PC-9 (cell line): Measurements from ENCODE around the gene RAB1B. TPM values are rescaled to one million over a fixed set of nuclear protein-coding genes. Genes with fewer than 3 reads are reported as not detected.

Experiments
- BruUV-seq: library from RNA; stranded (reverse); fragments of 400-500 nt; replicated peaks from 2 replicates; lab custom pipeline; 2021; lab: Mats Ljungman, UMichigan
- CTCF ChIA-PET: fragments of 300-600 bp; sonication (Branson Sonifier 250); formaldehyde crosslinking; loops from one replicate; lab custom pipeline; 2022; ENCODE audit warnings: antibody characterized with exemption; lab: Charles Lee
- POLR2A ChIA-PET: fragments of 300-600 bp; sonication (Branson Sonifier 250); formaldehyde crosslinking; loops from one replicate; lab custom pipeline; 2022; ENCODE audit warnings: antibody characterized with exemption; ENCODE audit not compliant: unreplicated experiment; lab: Charles Lee
- DNase-seq, 2 experiments: peaks; one replicate each; pipeline versions ENCODE4 v3.0.0 to v3.0.0-alpha.2; 2015 to 2022; ENCODE audit warnings: mixed read lengths in 1 of 2
- H2AFZ ChIP-seq: fragments of 200-600 bp; sonication (generic); 2 replicates; pipeline ENCODE4 v1.8.1; 2017; ENCODE audit warnings: antibody characterized with exemption
- H3F3A ChIP-seq: fragments of 200-600 bp; sonication (generic); 2 replicates; pipeline ENCODE4 v1.8.1; 2017; ENCODE audit warnings: antibody characterized with exemption, mild to moderate bottlenecking, low read depth; ENCODE audit not compliant: insufficient read depth
- H3K27ac ChIP-seq: fragments of 200-600 bp; sonication (generic); 2 replicates; pipeline ENCODE4 v1.6.1; 2016; ENCODE audit warnings: mixed run types
- H3K27me3 ChIP-seq: fragments of 200-600 bp; sonication (generic); 2 replicates; pipeline ENCODE4 v1.6.1; 2016; ENCODE audit warnings: low read depth, mixed run types; ENCODE audit not compliant: insufficient read depth
- H3K36me3 ChIP-seq: fragments of 200-600 bp; sonication (generic); 2 replicates; pipeline ENCODE4 v1.6.1; 2016; ENCODE audit warnings: low read depth, mixed run types
- H3K4me1 ChIP-seq: fragments of 200-600 bp; sonication (generic); replicated peaks from 2 replicates; pipeline ENCODE4 v1.6.1; 2016; ENCODE audit warnings: mixed run types; ENCODE audit not compliant: insufficient read depth
- H3K4me2 ChIP-seq: fragments of 200-600 bp; sonication (generic); 2 replicates; pipeline ENCODE4 v1.6.1; 2017; ENCODE audit warnings: mixed run types
- H3K4me3 ChIP-seq: fragments of 200-600 bp; sonication (generic); 2 replicates; pipeline ENCODE4 v1.6.1; 2016; ENCODE audit warnings: mixed run types
- H3K79me2 ChIP-seq: fragments of 200-600 bp; sonication (generic); 2 replicates; pipeline ENCODE4 v1.6.1; 2017; ENCODE audit warnings: low read depth, mixed run types
- H3K9me2 ChIP-seq: fragments of 200-600 bp; sonication (generic); 2 replicates; pipeline ENCODE4 v1.8.1; 2017; ENCODE audit warnings: mild to moderate bottlenecking; ENCODE audit not compliant: insufficient read depth
- H3K9me3 ChIP-seq: fragments of 200-600 bp; sonication (generic); 2 replicates; pipeline ENCODE4 v1.8.1; 2016; ENCODE audit warnings: low read depth; ENCODE audit not compliant: insufficient read depth
- H4K20me1 ChIP-seq: fragments of 200-600 bp; sonication (generic); 2 replicates; pipeline ENCODE4 v1.8.1; 2017; ENCODE audit not compliant: insufficient read depth
- EZH2 ChIP-seq: fragments of 200-600 bp; sonication (generic); IDR thresholded peaks from 2 replicates; pipeline ENCODE4 v1.8.0; 2017; ENCODE audit warnings: antibody characterized with exemption, low read depth
- intact Hi-C: fragments of 100-400 bp; cut with micrococcal nuclease; formaldehyde crosslinking; loops from one replicate; pipeline ENCODE4 v1.10.0; 2022; ENCODE audit not compliant: unreplicated experiment
- total RNA-seq: library from RNA; stranded (reverse); gene quantifications from 2 replicates; pipeline ENCODE4 v1.2.3, GENCODE V29; 2021
- TF ChIP-seq, protein P1 (sequence below): fragments of 200-600 bp; sonication (generic); conservative IDR thresholded peaks from 2 replicates; pipeline ENCODE4 v1.6.1; 2017; ENCODE audit warnings: mixed run types, antibody characterized with exemption, mild to moderate bottlenecking, moderate library complexity

Gene RAB1B
- total RNA-seq, 1 experiment from 2014 or later: 232 TPM

DNA sequence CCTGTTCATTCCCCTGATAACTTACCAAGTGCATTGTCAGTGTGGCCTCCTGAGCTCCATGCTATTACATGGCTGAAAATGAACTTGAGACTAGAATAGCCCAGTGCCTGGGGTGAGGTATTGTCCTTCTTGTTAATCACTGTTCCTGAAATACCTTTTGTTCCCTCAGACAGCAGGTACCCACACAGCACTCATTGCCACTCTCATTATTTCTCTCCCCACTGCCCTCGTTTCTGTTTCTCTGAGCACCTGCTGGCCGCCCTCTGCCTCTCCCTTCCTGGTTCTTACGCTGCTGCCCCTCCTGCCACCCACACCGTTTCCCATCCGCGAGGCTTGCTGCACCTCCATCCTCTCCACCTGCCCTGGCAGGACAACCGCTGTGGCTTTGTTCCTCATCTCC is 36.9 kb upstream of the RAB1B start:
- ChIA-PET POLR2A (no interaction called here), CTCF (no interaction called here)
- Histone ChIP-seq H3K4me2 (no peak overlapping the region), H3K79me2 (no peaks in the 10 kb centered on the region), H3K4me1 (no peaks in the 10 kb centered on the region), H3K27me3 (no peaks in the 10 kb centered on the region), H3K36me3 (no peaks in the 10 kb centered on the region), H3F3A (no peaks in the 10 kb centered on the region), H3K9me3 (no peaks in the 10 kb centered on the region), H3K9me2 (no peaks in the 10 kb centered on the region), H3K4me3 (no peak overlapping the region), H2AFZ (no peak overlapping the region), H3K27ac (no peak overlapping the region), H4K20me1 (no peaks in the 10 kb centered on the region; the same call in 1 of the 2 replicates)
- intact Hi-C loops: no loop called here
- DNase-seq: no peak
- no TSS peak for BruUV-seq
- TF ChIP-seq, protein P1, sequence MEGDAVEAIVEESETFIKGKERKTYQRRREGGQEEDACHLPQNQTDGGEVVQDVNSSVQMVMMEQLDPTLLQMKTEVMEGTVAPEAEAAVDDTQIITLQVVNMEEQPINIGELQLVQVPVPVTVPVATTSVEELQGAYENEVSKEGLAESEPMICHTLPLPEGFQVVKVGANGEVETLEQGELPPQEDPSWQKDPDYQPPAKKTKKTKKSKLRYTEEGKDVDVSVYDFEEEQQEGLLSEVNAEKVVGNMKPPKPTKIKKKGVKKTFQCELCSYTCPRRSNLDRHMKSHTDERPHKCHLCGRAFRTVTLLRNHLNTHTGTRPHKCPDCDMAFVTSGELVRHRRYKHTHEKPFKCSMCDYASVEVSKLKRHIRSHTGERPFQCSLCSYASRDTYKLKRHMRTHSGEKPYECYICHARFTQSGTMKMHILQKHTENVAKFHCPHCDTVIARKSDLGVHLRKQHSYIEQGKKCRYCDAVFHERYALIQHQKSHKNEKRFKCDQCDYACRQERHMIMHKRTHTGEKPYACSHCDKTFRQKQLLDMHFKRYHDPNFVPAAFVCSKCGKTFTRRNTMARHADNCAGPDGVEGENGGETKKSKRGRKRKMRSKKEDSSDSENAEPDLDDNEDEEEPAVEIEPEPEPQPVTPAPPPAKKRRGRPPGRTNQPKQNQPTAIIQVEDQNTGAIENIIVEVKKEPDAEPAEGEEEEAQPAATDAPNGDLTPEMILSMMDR: no peak
- TF ChIP-seq EZH2: no peak

DNA sequence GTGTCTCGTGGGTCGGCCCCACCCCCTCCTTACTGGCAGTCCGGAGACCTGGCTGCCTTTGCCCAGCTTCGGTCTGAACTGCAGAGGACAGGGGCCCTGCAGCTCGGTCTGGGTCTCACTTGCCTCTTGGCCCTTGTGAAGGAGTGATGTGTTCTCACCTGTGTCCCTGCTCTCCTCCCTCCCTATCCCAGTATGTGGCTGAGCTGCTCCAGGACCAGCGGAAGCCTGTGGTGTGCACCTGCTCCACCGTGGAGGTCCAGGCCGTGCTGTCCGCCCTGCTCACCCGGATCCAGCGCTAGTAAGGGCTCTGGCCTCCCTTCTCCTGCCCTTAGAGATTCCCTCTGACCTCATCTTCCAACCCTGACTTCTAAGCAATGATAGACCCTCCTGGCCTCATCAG is 35.7 kb upstream of the RAB1B start:
- TF ChIP-seq EZH2: no peak
- TF ChIP-seq, protein P1: no peak
- Histone ChIP-seq H3K9me3 (no peaks in the 10 kb centered on the region), H3K9me2 (no peaks in the 10 kb centered on the region), H3K36me3 (no peaks in the 10 kb centered on the region), H3F3A (no peaks in the 10 kb centered on the region), H3K79me2 (no peaks in the 10 kb centered on the region), H2AFZ (no peak overlapping the region), H4K20me1 (no peaks in the 10 kb centered on the region; the same call in 1 of the 2 replicates), H3K4me2 (no peak overlapping the region), H3K27ac (no peak overlapping the region), H3K4me3 (no peak overlapping the region), H3K27me3 (no peaks in the 10 kb centered on the region), H3K4me1 (no peaks in the 10 kb centered on the region)
- no TSS peak for BruUV-seq
- intact Hi-C loops: no loop called here
- DNase-seq: no peak
- CTCF ChIA-PET: no interaction called here
- POLR2A ChIA-PET: no interaction called here

DNA sequence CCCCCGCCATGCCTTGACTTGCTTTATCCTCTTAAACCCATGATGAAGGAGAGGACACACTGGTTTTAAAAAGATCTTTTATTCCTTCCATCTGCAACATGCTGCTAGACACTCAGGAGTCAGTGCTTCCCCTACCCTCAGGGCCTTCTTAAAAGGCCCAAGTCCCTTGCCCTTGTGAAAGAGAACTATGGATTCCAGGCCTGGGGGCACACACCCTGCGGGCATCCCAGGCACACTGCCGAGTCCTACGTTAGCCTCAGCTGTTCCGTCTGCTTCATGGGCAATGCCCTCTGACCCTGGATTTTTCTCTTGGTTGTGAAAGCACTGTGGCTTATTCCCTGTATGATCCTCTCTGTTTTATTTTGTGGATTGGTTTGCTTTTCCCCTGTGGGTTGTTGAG is 35.1 kb upstream of the RAB1B start:
- H3K4me1 ChIP-seq: no peaks in the 10 kb centered on the region
- H3F3A ChIP-seq: no peaks in the 10 kb centered on the region
- ChIA-PET POLR2A (no interaction called here), CTCF (no interaction called here)
- H2AFZ ChIP-seq: no peak overlapping the region
- H4K20me1 ChIP-seq: no peaks in the 10 kb centered on the region; the same call in 1 of the 2 replicates
- H3K9me2 ChIP-seq: no peaks in the 10 kb centered on the region
- no peak for TF ChIP-seq EZH2
- TF ChIP-seq, protein P1: no peak
- BruUV-seq: no TSS peak
- no peak overlapping the region for H3K27ac ChIP-seq
- H3K79me2 ChIP-seq: no peaks in the 10 kb centered on the region
- H3K4me2 ChIP-seq: no peak overlapping the region
- DNase-seq: no peak
- no peaks in the 10 kb centered on the region for H3K36me3 ChIP-seq
- H3K9me3 ChIP-seq: no peaks in the 10 kb centered on the region
- no peaks in the 10 kb centered on the region for H3K27me3 ChIP-seq
- no peak overlapping the region for H3K4me3 ChIP-seq
- intact Hi-C loops: no loop called here
